NCI-H1048 (cell line): ENCODE measurements around the gene PPIL4.
"Not testable (repeated sequence)": the region's sequence is repeated elsewhere in the genome, so short reads cannot be mapped to it uniquely, and the experiment has no call there.

ENCODE experiments used
- DNase-seq: peaks from one replicate; lab custom pipeline; 2025; lab: John Stamatoyannopoulos, UW

PPIL4 gene

GRCh38 chr6:149483849-149484655 is 61.8 kb downstream of the PPIL4 start:
- no peak for DNase-seq

GRCh38 chr6:149483334-149483725 is 62.5 kb downstream of the PPIL4 start:
- DNase-seq: no peak

- no peak for DNase-seq
Observed at GRCh38 chr6:149482545-149483333, 63.1 kb downstream of the PPIL4 start.

GRCh38 chr6:149480502-149481280 is 65.2 kb downstream of the PPIL4 start:
- no peak for DNase-seq

GRCh38 chr6:149478631-149479314 is 67.1 kb downstream of the PPIL4 start:
- DNase-seq: no peak

- DNase-seq: no peak
Observed at GRCh38 chr6:149477544-149477943, 68.3 kb downstream of the PPIL4 start.

- no peak for DNase-seq
Observed at GRCh38 chr6:149476789-149477455, 68.9 kb downstream of the PPIL4 start.

- no peak for DNase-seq
Observed at GRCh38 chr6:149474108-149474935, 71.5 kb downstream of the PPIL4 start.

GRCh38 chr6:149473080-149474052 is 72.5 kb downstream of the PPIL4 start:
- DNase-seq: no peak

DNA sequence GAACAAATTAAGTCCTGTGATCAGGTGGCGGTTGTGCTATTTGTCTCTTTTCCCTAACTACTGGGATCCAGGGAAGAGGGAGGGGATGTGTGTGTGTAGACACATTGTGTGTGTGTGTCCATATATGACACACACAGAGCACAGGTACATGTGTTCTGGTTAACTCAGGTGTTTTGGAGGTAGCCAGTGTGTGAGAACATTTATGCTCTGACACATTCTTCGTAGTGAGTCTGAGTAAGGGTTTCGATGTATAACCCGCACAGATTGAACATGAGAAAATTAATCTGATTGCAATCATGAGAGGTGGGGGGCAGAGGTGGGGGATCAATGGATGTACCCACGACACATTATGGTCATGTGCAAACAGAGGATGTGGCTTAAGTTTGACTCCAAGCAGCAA is 73.6 kb downstream of the PPIL4 start:
- no peak for DNase-seq

DNA sequence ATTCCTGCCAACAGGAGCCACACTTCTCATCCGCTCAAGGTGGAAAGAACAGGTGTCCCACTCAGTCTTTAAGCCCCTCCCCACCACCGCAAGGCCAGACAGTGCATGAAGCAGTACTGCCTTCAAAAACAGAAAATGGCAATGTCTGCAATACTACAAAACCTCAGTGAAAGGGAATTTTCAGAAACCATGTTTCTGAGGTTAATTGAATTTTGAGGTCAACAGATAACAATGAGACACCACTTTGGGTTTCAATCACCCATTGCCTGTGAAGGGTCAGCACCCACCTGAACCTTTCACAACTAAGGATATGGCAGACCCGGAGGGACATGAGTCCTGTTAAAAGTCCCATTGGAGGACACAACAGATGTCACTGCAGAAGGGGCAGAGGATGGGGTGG is 74.0 kb downstream of the PPIL4 start:
- no peak for DNase-seq

- DNase-seq: no peak
Observed at GRCh38 chr6:149470948-149471347, 74.9 kb downstream of the PPIL4 start.

DNA sequence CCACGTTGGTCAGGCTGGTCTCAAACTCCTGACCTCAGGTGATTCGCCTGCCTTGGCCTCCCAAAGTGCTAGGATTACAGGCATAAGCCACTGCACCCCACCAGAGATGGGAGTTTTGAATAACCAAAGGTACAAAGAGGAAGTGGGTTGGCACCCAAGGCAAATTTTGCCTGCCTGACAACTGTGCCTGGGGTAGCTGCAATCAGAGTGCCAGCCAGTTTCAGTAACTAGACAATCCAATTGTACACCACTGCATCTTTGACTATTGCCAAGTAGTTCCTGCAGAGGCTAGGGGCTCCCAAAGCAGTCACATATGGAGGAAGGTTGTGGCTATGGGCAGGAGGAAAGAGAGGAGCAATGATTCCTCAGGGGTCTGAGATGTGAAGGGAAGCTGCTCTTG is 77.7 kb downstream of the PPIL4 start:
- no peak for DNase-seq

DNA sequence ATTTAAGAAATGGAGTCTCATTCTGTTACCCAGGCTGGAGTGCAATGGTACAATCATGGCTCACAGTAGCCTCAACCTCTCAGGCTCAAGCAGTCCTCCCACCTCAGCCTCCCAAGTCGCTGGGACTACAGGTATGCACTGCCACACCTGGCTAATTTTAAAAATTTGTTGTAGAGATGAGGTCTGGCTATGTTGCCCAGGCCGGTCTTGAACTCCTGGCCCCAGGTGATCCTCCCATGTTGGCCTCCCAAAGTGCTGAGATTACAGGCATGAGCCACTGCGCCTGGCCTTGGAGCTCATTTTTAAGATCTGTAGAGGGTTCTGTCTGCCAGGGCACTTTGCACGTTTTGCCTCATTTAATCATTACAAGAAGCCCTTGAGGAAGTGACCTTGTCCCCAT is 78.6 kb downstream of the PPIL4 start:
- DNase-seq: no peak

DNA sequence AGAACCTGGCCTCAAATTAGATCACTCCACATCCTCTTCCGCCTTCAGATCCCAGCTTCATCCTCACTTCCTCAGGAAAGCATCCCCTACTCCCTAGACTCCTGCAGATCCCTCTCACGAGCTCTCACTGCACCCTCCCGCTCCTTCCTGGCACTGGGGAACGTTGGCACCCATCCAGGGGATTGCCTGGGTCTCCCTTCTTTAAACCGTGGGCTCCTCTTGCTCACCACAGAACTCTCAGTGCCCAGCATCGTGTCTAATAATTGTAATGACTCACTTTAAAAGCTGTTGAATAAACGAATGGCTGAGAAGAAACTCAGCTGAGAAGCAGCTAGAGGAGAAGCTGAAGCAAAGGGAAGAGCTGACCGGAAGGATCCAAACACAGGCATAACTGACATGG is 81.4 kb downstream of the PPIL4 start:
- no peak for DNase-seq

DNA sequence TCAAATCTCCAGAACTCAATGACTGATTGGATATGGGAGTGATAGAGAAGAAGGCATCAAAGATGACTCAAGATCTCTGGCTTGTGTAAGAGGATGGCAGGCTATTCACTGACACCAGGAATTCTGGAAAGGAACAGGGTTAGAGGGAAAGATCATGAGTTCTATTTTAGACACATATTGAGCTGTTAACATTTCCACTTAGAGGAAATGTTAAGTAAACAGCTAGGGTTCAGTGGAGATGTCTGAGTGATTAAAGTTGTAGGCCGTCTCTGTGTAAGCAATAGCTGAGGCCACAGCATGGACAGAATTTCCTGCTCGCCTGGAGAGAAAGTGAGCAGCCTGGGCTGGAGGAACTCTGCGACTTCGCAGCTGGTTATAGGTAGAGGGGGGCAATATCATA is 82.1 kb downstream of the PPIL4 start:
- no peak for DNase-seq

DNA sequence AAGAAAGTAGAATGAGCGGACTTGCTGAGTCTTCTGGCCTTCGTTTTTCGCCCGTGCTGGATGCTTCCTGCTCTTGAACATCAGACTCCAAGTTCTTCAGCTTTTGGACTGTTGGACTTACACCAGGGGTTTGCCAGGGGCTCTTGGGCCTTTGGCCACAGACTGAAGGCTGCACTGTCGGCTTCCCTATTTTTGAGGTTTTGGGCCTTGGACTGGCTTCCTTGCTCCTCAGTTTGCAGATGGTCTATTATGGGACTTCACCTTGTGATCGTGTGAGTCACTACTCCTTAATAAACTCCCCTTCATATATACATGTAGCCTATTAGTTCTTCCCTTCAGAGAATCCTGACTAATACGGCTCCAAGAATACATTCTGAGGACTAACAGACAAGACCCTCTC is 83.1 kb downstream of the PPIL4 start:
- not testable (repeated sequence) for DNase-seq

DNA sequence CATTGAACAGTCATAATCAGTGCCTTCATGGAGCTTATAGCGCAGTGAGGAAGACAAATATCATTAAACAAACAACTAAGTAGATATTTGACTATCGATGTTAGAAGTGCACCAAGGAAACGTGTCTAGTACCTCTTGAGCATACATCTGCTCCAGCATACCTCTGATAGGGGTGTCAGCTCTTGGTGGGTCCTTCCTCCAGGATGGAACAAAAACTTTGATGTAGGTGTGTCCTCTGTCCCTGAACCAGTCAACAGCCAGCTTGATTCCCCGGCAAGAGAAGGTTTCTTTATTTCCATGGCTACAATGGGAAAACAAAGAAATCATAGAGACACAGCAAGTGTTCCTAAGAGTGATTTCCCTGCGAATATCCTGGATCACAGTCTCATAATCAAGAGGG is 84.2 kb downstream of the PPIL4 start:
- DNase-seq: no peak

DNA sequence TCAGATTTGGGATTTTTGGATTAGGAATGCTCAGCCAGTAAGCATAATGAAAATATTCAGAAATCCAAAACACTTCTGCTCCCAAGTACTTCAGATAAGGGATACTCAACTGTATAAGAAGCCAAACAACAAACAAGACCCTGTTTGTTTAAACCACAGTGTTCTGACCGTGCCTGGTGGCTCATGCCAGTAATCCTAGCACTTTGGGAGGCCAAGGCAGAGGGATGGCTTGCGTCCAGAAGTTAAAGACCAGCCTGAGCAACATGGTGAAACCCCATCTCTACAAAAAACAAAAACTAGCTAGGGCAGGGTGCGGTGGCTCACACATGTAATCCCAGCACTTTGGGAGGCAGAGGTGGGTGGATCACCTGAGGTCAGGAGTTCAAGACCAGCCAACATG is 85.6 kb downstream of the PPIL4 start:
- DNase-seq: not testable (repeated sequence)
